GM23338 (cell line): ENCODE results near the gene SLC6A19. TPM values are rescaled to one million over a fixed set of nuclear protein-coding genes. Genes with fewer than 3 reads are reported as not detected.

ENCODE experiments used
- ATAC-seq: fragments of 200-7000 bp; cut with Tn5 transposase; 3 replicates; pipeline ENCODE4 v1.9.1; 2020
- DNase-seq: peaks from one replicate; pipeline ENCODE4 v3.0.0-alpha.2; 2015; ENCODE audit warnings: low spot score
- H2AFZ ChIP-seq: fragments of 200-600 bp; sonication (generic); 2 replicates; pipeline ENCODE4 v1.8.0; 2016; ENCODE audit warnings: antibody characterized with exemption, mild to moderate bottlenecking, moderate library complexity
- H3F3A ChIP-seq: fragments of 200-600 bp; sonication (generic); replicated peaks from 2 replicates; pipeline ENCODE4 v1.8.0; 2017; ENCODE audit warnings: antibody characterized with exemption, mixed run types, low read depth
- H3K27ac ChIP-seq: fragments of 200-600 bp; sonication (generic); 2 replicates; pipeline ENCODE4 v1.6.1; 2016; ENCODE audit warnings: low read depth
- H3K27me3 ChIP-seq: fragments of 200-600 bp; sonication (generic); 2 replicates; pipeline ENCODE4 v1.8.0; 2016; ENCODE audit warnings: mild to moderate bottlenecking, mixed run types, moderate library complexity; ENCODE audit not compliant: insufficient read depth
- H3K36me3 ChIP-seq: fragments of 200-600 bp; sonication (generic); 2 replicates; pipeline ENCODE4 v1.8.0; 2016; ENCODE audit warnings: mild to moderate bottlenecking; ENCODE audit not compliant: insufficient read depth
- H3K4me1 ChIP-seq: fragments of 200-600 bp; sonication (generic); 2 replicates; pipeline ENCODE4 v1.8.0; 2016; ENCODE audit warnings: mild to moderate bottlenecking, moderate library complexity; ENCODE audit not compliant: insufficient read depth
- H3K4me2 ChIP-seq: fragments of 200-600 bp; sonication (generic); 2 replicates; pipeline ENCODE4 v1.7.1; 2017; ENCODE audit warnings: mixed run types
- H3K4me3 ChIP-seq: fragments of 200-600 bp; sonication (generic); 2 replicates; pipeline ENCODE4 v1.6.1; 2016; ENCODE audit warnings: mixed run types
- H3K79me2 ChIP-seq: fragments of 200-600 bp; sonication (generic); replicated peaks from 2 replicates; pipeline ENCODE4 v1.8.0; 2017; ENCODE audit warnings: mild to moderate bottlenecking; ENCODE audit not compliant: insufficient read depth
- H3K9me2 ChIP-seq: fragments of 200-600 bp; sonication (generic); 2 replicates; pipeline ENCODE4 v1.8.0; 2017; ENCODE audit not compliant: insufficient read depth
- H4K20me1 ChIP-seq: fragments of 200-600 bp; sonication (generic); replicated peaks from 2 replicates; pipeline ENCODE4 v1.8.0; 2017; ENCODE audit warnings: mild to moderate bottlenecking; ENCODE audit not compliant: insufficient read depth
- H3K27ac Mint-ChIP-seq: 2 replicates; pipeline ENCODE4 v1.8.0; 2020; ENCODE audit warnings: inconsistent platforms, mild to moderate bottlenecking, moderate library complexity, mixed read lengths
- H3K27me3 Mint-ChIP-seq: 3 replicates; pipeline ENCODE4 v1.8.0; 2022; ENCODE audit warnings: low read depth, mild to moderate bottlenecking, moderate library complexity, mixed read lengths, inconsistent platforms; ENCODE audit not compliant: insufficient read depth, poor library complexity
- H3K36me3 Mint-ChIP-seq: 3 replicates; pipeline ENCODE4 v1.8.0; 2021; ENCODE audit warnings: low read depth, mild to moderate bottlenecking, inconsistent platforms, moderate library complexity, mixed read lengths
- H3K4me1 Mint-ChIP-seq: 3 replicates; pipeline ENCODE4 v1.8.0; 2020; ENCODE audit warnings: mild to moderate bottlenecking, inconsistent platforms, mixed read lengths
- H3K4me3 Mint-ChIP-seq: 3 replicates; pipeline ENCODE4 v1.8.0; 2021; ENCODE audit warnings: moderate library complexity, mild to moderate bottlenecking, inconsistent platforms, mixed read lengths
- H3K9me3 Mint-ChIP-seq: 3 replicates; pipeline ENCODE4 v1.8.0; 2020; ENCODE audit warnings: moderate library complexity, mild to moderate bottlenecking, inconsistent platforms, mixed read lengths
- CREB1 ChIP-seq: fragments of 250-450 bp; sonication (Bioruptor Pico); IDR thresholded peaks from 2 replicates; pipeline ENCODE4 v1.5.0; 2020; ENCODE audit warnings: low read depth, mild to moderate bottlenecking, moderate library complexity
- CTCF ChIP-seq, 2 experiments: fragments of 200-600 bp in 1 of 2; sonication (generic) in 1 of 2; conservative IDR thresholded peaks; 2 replicates each; pipeline versions ENCODE4 v1.5.1 to v1.6.1; 2016 to 2017; ENCODE audit warnings: antibody characterized with exemption in 2 of 2, low read depth in 2 of 2, mild to moderate bottlenecking in 2 of 2, moderate library complexity in 1 of 2
- ETS1 ChIP-seq: IDR thresholded peaks from 2 replicates; pipeline ENCODE4 v1.6.1; 2016; ENCODE audit warnings: antibody characterized with exemption
- EZH2 ChIP-seq: fragments of 200-600 bp; sonication (generic); IDR thresholded peaks from one replicate; pipeline ENCODE4 v1.8.0; 2017; ENCODE audit warnings: antibody characterized with exemption, mild to moderate bottlenecking, low read depth; ENCODE audit not compliant: unreplicated experiment
- EZH2phosphoT487 ChIP-seq: fragments of 200-600 bp; sonication (generic); IDR thresholded peaks from one replicate; pipeline ENCODE4 v1.8.1; 2018; ENCODE audit warnings: antibody characterized with exemption; ENCODE audit not compliant: unreplicated experiment
- JUNB ChIP-seq: IDR thresholded peaks from one replicate; pipeline ENCODE4 v1.6.1; 2016; ENCODE audit warnings: antibody characterized with exemption; ENCODE audit not compliant: unreplicated experiment
- NANOG ChIP-seq: IDR thresholded peaks from 2 replicates; pipeline ENCODE4 v1.6.1; 2016; ENCODE audit warnings: antibody characterized with exemption, borderline replicate concordance
- POLR2AphosphoS5 ChIP-seq: IDR thresholded peaks from 2 replicates; pipeline ENCODE4 v1.6.1; 2016; ENCODE audit warnings: antibody characterized with exemption, low read depth
- REST ChIP-seq: IDR thresholded peaks from one replicate; pipeline ENCODE4 v1.6.1; 2018; ENCODE audit warnings: antibody characterized with exemption; ENCODE audit not compliant: unreplicated experiment
- STAT1 ChIP-seq: IDR thresholded peaks from one replicate; pipeline ENCODE4 v1.6.1; 2016; ENCODE audit warnings: antibody characterized with exemption; ENCODE audit not compliant: unreplicated experiment
- ZNF114 ChIP-seq: fragments of 250-450 bp; sonication (Bioruptor Pico); IDR thresholded peaks from 2 replicates; pipeline ENCODE4 v1.5.0; 2020; ENCODE audit warnings: mild to moderate bottlenecking, moderate library complexity
- ZNF331 ChIP-seq: fragments of 250-450 bp; sonication (Bioruptor Pico); IDR thresholded peaks from 2 replicates; pipeline ENCODE4 v1.5.0; 2020; ENCODE audit warnings: low read depth, mild to moderate bottlenecking, moderate library complexity
- ZNF462 ChIP-seq: fragments of 250-450 bp; sonication (Bioruptor Pico); IDR thresholded peaks from 2 replicates; pipeline ENCODE4 v1.5.0; 2020; ENCODE audit warnings: mild to moderate bottlenecking, moderate library complexity
- polyA plus RNA-seq: library from polyadenylated mRNA; unstranded; fragments of >200 nt; fragmentation: Nextera tagmentation; extraction: Ambion mirVana; gene quantifications from 2 replicates; pipeline ENCODE4 v1.2.1, GENCODE V29; 2016
- total RNA-seq: library from RNA; depleted of rRNA; stranded (reverse); fragments of >200 nt; shearing (Covaris generic); gene quantifications from 2 replicates; pipeline ENCODE4 v1.2.3, GENCODE V29; 2014

The SLC6A19 gene
- total and polyA plus RNA-seq, 2 experiments from 2014 or later = not detected

GRCh38 chr5:1181451-1182359, 19.7 kb upstream of the SLC6A19 start:
- no peak overlapping the region for H3K27ac ChIP-seq
- no peak overlapping the region for H3K27ac Mint-ChIP-seq
- H3K4me1 Mint-ChIP-seq = no peaks in the 10 kb centered on the region
- no peaks in the 10 kb centered on the region for H3K9me2 ChIP-seq
- H3K4me3 Mint-ChIP-seq = no peak overlapping the region
- H2AFZ ChIP-seq = no peak overlapping the region
- ATAC-seq (no peak), DNase-seq (no peak)
- no peaks in the 10 kb centered on the region for H3K9me3 Mint-ChIP-seq
- no peaks in the 10 kb centered on the region for H3K36me3 Mint-ChIP-seq
- H3K4me2 ChIP-seq = no peak overlapping the region
- no peak for TF ChIP-seq EZH2phosphoT487
- TF ChIP-seq JUNB = no peak
- TF ChIP-seq CREB1 (CRISPR knock-in tag) = no peak
- TF ChIP-seq CTCF (conservative IDR thresholded peaks at IDR 0.05; ENCODE audit: low read depth in 2 of 2) = no peak
- TF ChIP-seq STAT1 = no peak
- no peak for TF ChIP-seq ZNF462 (CRISPR knock-in tag)
- TF ChIP-seq REST = no peak
- no peak for TF ChIP-seq ETS1
- TF ChIP-seq ZNF114 (CRISPR knock-in tag) = no peak
- TF ChIP-seq NANOG = no peak
- TF ChIP-seq EZH2 = no peak
- no peak for TF ChIP-seq ZNF331 (CRISPR knock-in tag)
- TF ChIP-seq POLR2AphosphoS5 = no peak
- H4K20me1 ChIP-seq = no peaks in the 10 kb centered on the region
- peaks cover 5% of the 10 kb centered on the region for H3K27me3 Mint-ChIP-seq
- H3K4me1 ChIP-seq = no peaks in the 10 kb centered on the region
- peaks cover 5% of the 10 kb centered on the region; the same call in 1 of the 2 replicates for H3F3A ChIP-seq
- H3K27me3 ChIP-seq = no peaks in the 10 kb centered on the region
- no peaks in the 10 kb centered on the region for H3K79me2 ChIP-seq
- no peaks in the 10 kb centered on the region for H3K36me3 ChIP-seq
- no peak overlapping the region for H3K4me3 ChIP-seq
